GM12873 (cell line): ENCODE measurements around the gene SGK1.

ENCODE experiments used
- TF ChIP-seq, protein P1 (sequence below): IDR thresholded peaks from 2 replicates; pipeline ENCODE4 v1.5.1; 2012; ENCODE audit warnings: low read depth, mild to moderate bottlenecking, moderate library complexity, low read length, control low read depth; ENCODE audit not compliant: insufficient read depth; ENCODE audit errors: missing control alignments

The SGK1 gene

GRCh38 chr6:134341999-134342567 is 24.2 kb upstream of the SGK1 start:
- TF ChIP-seq, protein P1, sequence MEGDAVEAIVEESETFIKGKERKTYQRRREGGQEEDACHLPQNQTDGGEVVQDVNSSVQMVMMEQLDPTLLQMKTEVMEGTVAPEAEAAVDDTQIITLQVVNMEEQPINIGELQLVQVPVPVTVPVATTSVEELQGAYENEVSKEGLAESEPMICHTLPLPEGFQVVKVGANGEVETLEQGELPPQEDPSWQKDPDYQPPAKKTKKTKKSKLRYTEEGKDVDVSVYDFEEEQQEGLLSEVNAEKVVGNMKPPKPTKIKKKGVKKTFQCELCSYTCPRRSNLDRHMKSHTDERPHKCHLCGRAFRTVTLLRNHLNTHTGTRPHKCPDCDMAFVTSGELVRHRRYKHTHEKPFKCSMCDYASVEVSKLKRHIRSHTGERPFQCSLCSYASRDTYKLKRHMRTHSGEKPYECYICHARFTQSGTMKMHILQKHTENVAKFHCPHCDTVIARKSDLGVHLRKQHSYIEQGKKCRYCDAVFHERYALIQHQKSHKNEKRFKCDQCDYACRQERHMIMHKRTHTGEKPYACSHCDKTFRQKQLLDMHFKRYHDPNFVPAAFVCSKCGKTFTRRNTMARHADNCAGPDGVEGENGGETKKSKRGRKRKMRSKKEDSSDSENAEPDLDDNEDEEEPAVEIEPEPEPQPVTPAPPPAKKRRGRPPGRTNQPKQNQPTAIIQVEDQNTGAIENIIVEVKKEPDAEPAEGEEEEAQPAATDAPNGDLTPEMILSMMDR = no peak

DNA sequence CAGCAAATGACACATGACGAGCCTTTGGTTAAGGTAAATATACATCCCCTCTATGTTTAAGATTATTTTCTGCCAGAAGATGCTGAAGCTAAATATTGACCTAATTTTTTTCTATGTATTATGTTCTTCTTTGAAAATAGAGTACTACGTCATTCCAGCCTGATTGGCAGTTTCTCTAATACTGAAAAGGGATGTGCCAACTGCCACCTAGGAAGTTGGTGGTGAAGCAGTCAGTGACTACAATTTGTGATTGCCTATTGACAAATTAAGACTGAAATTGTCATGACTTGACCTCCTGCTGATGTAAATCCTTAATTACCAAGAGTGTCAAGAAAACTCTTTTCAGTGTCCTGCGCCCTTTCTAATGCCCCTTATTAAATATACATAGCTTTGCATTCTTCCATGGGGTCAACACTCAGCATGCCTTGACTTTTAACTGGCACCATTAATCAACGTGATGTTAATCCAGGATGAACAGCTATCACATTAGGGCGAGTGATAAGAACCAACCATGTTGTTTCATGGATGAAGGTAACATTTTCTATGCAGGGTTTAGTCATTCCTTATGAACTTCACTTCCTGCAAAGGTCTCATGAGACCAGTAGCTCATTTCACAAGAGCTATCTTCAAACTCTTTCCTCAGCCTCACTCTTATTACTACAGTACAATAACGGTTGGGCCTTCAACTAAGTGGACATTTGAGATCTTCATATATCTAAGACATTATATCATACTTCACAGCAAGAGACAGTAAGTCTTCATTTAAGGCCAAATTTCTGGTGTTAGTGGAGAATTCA is 22.5 kb upstream of the SGK1 start:
- TF ChIP-seq, protein P1 = no peak

DNA sequence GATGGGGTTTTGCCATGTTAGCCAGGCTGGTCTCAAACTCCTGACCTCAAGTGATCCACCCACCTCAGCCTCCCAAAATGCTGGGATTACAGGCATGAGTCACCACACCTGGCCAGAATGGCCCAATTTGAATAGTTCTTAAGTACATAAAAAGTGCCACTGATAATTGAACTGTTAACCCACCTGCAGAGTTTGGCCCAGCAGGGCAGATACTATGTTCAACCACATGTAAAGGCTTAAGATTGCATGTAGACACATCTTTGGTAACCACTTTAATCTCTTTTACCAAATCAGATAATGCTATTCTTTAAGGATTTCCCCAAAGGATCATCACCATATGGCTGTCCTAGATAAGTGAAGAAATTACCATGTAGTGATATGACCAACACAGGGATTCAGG is 21.3 kb upstream of the SGK1 start:
- TF ChIP-seq, protein P1 = no peak

- TF ChIP-seq, protein P1 = no peak
Observed at GRCh38 chr6:134331256-134331655, 13.3 kb upstream of the SGK1 start.

GRCh38 chr6:134330555-134330954 is 12.6 kb upstream of the SGK1 start:
- TF ChIP-seq, protein P1 = no peak

DNA sequence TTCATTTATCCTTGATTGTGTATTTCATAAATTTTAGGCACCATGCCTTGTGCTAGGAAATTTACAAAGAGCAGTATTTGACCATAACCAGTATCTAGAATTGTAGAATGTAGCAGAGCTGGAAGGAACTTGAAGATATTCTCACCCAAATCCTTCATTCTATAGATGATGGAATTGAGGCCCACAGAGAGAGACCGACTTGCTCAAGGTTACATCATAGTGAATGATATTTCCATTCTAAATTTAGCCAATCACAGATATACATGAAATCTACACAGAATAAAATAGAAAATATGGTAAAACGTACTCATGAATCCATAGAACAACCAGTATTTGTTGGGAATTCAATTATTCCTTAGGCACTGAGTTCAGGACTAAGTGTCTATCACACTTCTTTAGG is 10.9 kb upstream of the SGK1 start:
- TF ChIP-seq, protein P1 = no peak

- TF ChIP-seq, protein P1 = no peak
Observed at GRCh38 chr6:134328138-134328537, 10.2 kb upstream of the SGK1 start.
